NOMO-1 treated with dmso at 0.1 percent for 144 hours (cell line): ENCODE results near the gene TCEAL5.
"Not testable (repeated sequence)": the region's sequence is repeated elsewhere in the genome, so short reads cannot be mapped to it uniquely, and the experiment has no call there.

Experiments used
- DNase-seq: peaks from one replicate; lab custom pipeline; 2025; ENCODE audit not compliant: unreplicated experiment; lab: John Stamatoyannopoulos, UW

TCEAL5 gene

GRCh38 chrX:103235608-103236007 is 40.9 kb downstream of the TCEAL5 start:
- DNase-seq: not testable (repeated sequence)

DNA sequence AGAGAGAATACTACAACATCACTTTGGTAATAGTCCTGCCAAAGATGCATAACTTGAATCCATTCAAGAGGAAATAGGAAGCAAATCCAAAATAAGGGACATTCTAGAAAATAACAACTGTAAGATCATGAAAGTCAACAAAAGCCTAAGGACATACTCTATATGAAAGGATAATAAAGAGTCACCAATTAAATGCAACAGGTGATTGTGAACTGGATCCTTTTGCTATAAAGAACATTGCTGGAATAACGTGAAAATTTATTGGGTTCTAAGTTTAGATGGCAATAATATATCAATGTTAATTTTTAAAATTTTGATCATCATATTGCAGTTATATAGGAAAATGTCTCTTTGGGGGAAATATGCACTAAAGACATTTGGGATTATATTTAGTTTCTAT is 41.7 kb downstream of the TCEAL5 start:
- DNase-seq: no peak

- DNase-seq: no peak
These were observed 43.3 kb downstream of the TCEAL5 start for GRCh38 chrX:103233263-103233662.

- DNase-seq: not testable (repeated sequence)
These were observed 50.6 kb downstream of the TCEAL5 start for GRCh38 chrX:103225918-103226317.
